IPS DF 4.7 (cell line): ENCODE measurements around the gene FCSK.

ENCODE experiments used
- DNase-seq: peaks from one replicate; pipeline ENCODE4 v3.0.0-alpha.2; 2013; ENCODE audit warnings: low spot score; ENCODE audit errors: extremely low read depth

Gene FCSK

DNA sequence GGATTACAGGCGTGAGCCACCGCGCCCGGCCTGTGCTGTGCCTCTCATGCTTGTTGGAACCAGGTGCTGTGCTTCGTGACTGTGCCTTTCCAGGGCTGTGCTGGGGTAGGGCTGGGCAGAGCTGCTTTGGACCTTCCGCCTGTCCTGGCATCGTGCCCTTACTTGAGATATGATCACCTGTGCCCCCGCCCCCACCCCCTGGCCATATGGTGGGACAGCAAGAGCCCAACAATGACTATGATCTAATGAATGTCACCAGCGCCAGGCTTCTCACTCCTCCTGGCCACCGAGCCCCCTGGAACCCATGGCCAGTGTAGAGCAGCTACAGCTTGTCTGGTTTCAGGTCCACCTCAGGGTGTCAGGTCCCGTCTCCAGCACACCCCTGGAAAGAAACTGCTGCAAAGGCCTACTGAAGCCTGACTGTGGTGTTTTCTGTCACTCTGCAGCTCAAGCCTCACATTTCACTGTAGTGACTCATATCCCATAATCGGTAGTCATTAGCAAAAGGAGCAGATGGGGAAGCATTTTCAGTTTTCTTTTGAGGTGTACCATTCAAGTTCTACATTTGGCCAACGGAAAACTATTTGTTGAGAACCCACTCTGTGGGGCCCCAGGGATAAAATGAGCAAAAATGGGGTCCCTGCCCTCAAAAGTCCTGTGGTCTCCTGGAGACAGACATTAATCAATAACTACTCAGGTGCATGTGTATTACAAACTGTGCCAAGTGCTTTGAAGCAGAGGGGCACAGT is 22.1 kb downstream of the FCSK start:
- no peak for DNase-seq

DNA sequence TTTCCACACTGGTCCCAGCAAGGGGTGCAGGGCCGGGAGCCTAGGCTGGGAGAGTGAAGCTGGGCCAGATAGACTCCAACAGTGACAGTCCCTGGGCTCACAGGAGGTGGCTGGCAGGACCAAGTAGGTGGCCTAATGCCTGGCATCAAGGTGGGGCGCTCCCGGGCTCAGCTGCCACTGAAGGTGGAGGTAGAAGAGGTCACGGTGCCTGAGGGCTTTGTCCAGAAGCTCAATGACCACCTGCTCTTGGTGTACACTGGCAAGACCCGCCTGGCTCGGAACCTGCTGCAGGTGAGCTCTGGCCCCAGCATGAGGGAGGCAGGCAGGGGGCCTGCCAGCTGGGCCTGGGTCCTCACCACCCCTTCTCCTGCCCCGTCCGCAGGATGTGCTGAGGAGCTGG is 23.8 kb downstream of the FCSK start:
- no peak for DNase-seq

DNA sequence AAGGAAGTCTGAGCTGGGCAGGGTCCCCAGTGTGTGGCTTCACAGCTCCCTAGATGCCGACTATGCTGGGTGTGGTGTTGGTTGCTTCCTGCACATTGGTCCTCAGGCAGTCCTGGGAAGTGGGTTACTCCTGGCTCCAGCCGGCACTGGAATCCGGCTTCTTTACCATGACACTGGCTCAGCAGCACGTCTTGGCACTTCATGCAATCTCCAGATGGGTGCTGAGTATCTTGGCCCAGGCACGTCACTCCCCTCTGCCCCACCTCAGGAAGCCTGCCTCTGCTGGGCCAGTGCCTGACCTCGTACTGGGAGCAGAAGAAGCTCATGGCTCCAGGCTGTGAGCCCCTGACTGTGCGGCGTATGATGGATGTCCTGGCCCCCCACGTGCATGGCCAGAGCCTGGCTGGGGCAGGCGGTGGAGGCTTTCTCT is 24.5 kb downstream of the FCSK start:
- no peak for DNase-seq

DNA sequence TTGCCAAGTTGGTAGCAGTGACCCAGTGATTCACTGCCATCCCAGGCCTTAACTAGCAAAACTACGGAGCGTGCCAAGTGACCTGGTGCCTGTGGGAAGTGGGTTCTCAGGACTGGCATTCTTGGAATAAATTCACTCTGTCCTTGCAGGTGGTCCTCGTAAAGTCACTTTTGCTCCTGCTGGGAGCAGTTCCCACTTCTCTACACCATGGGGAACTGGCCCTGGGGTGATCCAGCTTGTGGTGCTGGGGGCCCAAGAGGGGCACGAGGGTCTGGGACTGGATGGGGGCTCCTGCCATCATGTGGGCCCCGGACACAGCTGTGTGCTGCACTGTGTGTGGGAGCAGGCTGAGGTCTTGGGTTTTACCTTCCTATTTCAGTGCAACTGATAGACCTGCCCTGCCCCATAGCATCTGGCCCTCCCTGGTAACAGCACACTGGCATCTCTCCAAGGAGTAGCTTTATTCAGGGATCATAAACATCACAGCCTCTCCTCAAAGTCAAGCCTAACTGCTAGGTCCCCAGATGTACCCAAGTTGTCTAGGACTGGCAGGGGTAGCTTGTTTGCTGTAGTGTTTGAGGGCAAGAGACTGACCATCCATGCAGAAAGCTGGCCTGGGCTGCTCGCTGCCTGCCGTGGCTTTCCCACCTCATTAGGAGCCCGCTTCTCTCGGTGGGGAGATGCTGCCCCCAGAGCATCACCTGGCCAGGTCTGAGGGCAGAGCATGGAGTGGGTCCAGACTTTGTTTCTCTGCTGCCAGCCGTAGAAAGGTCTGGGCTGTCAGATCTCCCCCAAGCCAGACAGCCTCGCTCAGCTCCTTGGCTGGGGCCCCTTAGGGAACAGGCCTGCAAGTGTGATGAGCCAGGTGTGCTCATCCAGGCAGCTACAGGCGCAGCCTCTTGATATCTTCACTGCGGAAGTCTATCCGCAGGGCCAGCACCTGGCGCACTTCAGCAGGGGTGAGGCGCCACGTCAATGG is 26.0 kb downstream of the FCSK start:
- DNase-seq, result no peak

DNA sequence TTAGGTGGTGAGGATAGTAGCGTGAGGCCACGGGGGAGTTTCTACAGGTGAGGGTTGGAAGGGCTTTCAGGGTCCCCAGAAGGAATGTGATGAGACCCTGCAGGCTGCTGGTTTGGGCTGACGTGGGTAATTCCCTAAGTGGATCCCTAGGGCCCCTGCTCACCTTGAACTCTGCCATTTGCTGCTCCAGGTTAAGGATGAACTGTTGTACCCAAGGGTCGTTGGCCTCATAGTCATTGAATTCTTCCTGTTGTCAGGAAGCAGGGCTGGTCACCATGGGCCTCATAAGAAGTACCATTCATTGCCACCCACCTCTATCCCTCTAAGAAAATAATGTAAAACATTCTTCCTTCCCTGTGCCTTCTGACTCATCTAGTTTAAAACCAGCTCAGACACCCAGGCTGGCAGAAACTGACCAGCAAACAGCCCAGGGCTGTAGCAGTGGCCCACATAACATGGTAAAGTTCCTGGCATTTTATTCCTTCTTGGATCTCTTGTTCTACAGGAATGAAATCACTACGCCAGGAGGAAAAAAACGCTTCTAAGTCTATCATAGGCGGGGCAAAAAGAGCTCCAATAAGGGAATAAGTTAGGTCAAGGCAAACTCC is 27.6 kb downstream of the FCSK start:
- no peak for DNase-seq

DNA sequence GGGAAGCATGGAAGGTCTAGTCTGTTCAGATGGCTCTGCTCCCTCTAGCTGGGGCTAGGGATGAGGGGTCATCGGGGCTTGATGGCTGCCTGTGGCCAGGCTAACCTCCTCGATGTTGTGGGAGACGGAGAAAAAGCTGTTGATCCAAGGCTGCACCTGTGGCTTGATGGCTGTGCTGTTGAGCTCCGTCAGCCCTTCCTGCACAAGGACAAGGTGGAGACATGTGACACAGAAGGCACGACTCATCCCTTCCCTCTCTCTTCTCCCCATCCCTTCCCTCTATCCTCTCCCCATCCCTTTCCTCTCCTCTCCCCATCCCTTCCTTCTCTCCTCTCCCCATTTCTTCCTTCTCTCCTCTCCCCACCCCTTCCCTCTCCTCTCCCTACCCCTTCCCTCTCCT is 28.2 kb downstream of the FCSK start:
- DNase-seq, result no peak

DNA sequence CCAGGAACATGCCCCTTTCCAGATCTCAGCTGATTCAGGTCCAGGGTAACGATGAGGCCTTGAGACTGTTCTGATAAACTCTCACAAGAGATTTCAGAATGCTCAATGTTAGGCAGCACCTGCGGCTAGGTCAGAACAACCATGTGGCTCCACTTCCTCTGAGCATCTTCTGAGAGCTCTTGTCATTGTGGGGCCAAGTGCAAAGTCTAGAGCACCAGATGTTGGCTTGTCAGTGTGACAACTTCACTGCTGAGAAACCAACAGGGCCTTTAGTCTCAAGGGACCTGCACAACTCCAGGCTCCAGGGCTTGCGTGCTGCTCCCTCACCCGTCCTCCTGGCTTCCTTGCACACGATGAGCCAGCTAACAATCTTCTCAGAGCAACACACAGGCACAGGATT is 29.0 kb downstream of the FCSK start:
- DNase-seq, result no peak

DNA sequence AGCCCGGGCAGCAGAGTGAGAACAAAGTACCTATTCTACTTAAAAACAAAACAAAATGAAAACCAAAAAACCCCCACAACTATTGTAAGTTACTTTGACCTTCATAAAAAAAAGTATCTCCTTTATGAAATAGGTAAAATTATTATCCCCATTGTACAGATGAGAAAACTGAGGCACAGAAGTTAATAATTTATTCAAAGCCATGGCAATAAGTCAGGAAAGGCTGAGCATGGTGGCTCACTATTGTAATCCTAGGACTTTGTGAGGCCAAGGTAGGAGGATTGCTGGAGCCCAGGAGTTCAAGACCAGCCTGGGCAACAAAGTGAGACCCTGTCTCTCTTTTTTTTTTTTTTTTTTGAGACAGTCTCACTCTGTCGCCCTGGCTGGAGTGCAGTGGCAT is 30.5 kb downstream of the FCSK start:
- no peak for DNase-seq

DNA sequence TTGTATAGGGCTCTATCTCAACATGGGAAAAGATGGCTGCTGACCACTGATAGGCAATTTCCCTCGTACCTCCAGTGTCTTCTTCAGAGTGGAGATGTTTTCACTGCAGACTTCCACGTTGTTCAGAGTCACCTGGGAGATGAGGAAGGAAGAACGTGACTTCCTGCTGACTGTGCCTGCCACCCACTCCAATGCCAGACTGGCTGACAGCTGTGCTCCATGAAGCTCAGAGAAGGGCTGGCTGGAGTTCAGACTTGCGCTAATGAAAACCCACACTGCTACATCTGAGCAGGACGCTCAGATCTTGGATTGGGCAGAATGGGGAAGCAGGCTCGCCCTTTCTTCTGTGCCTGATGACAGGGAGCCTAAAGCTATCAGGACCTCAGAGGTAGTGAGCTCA is 35.9 kb downstream of the FCSK start:
- DNase-seq, result no peak

DNA sequence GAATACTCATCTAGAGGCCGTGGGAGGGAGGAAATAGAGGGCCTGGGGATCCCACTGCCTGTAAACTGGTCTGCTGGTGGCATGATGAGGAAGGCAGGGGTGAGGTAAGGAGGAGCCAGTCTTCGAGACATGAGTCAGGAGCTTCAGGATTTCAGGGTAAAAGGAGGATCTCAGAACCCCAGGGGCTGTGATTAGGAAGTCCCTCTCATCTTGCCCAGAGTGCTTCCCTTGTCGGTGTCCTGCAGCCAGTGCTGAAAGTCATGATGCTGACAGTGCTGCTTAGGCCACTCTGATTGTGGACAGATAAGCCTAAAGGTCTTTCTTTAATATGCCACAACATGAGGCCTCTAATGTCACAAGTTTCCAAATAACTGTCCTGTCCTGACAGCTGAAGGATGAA is 39.4 kb downstream of the FCSK start:
- no peak for DNase-seq

DNA sequence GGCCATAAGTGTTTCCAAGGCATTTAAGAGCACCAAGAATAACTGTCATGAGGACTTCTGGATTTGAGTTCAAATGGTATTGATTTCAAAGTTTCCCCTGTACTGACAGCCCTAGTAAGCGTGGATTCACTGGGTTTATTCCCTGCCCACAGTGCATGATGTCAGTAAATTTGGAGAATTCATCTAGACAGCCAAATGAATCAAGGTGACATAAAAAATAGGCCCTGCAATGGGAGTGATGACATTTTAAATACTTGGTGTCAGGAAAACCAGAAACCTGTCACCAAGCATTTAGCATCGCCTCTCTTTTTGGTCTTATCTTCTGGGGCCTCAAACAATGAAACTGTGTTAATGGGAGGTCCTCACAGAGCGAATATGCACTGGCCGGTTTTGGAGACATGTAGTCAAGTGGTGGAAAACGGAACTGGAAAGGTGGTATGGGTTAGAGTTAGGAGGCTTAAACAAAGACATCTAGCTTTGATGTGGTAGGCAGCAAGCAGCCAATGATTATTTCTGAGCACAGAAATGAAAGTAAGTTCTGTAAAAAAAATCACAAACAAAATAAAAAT is 39.9 kb downstream of the FCSK start:
- no peak for DNase-seq

DNA sequence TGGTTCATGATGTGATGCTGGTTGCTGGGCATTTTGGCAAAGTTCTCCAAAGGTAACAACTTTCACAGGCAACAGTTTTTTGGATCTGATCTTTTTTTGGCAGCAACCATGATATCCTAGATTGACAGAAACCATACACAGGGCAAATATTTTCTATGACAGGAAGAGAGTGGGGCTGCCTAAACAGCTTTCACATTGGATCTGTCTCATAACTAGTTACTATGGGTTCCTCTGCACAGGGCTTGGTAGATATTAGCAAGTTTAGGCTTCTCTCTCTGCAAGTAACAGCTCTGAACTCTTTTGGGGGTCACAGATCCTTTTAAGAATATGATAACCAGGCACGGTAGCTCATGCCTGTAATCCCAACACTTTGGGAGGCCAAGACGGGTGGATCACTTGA is 40.4 kb downstream of the FCSK start:
- no peak for DNase-seq

DNA sequence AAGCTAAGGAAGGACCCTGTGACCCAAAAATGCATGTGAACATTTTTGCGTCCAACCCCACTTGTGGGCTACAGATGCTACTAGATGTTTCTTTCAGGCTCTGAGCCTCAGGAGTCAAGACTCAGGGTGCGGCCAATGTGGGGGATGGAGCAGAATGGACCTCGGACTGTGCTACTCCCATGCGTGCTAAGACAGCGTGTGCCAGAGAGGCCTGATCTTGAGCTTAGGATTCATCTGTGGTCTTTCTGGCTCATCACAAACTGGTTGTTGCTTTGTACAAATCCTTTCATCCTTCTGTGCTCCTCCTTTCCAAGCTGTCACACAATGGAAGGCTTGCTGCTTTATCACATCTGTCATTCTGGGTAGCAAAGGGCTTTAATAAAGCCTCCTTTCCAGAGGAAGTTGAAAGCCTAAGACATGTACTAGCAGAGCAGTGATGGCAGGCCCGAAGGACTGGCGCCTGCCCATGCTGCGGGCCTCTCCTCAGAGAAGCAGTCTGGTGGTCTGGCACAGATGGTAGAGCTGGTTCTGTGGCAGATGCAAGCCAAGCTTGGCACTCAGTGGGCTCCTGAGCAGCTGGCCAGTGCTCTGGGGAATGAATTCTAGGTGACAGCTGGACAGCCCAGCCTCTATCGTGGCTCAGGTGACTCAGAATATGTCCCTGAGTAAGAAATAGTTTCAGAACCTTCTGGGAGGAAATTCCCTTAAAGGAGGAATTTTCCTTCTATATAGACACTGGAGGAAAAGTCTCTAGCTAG is 41.2 kb downstream of the FCSK start:
- no peak for DNase-seq

DNA sequence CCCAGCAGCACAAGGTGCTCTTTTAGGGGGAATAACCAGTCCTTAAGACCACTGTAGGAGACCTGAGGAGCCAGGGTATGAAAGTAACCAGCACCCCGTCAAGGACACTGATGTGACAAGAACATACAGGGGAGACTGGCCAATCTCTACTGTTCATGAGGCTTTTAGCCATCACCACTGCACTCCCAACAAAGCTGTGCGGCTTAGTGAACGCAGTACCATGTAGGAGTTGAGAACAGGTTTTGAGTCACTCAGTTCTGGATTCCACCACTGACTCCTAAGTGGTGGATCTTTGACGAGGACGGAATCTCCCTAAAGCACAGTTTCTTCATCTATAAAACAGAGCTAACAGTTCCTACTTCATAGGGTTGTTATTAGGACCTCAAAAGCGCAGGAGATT is 42.1 kb downstream of the FCSK start:
- no peak for DNase-seq

DNA sequence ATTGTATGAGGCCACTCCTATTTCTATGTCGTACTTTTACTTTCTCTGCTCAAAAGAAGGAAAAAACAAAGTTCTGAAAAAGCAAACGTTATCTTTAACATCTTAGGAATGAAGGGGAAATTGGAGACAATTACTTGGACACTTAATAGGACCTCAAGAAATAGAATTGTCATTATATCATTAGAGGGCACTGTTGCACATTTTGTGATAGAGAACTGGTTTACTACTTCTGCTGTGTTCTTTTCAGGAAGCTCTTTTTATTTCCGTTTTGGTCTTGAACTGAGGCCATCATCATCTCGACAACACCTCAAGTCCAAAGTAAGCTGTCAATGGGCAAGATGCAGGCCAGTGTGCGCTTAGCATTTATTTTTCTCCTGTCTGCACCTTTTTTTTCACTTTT is 54.4 kb downstream of the FCSK start:
- no peak for DNase-seq

DNA sequence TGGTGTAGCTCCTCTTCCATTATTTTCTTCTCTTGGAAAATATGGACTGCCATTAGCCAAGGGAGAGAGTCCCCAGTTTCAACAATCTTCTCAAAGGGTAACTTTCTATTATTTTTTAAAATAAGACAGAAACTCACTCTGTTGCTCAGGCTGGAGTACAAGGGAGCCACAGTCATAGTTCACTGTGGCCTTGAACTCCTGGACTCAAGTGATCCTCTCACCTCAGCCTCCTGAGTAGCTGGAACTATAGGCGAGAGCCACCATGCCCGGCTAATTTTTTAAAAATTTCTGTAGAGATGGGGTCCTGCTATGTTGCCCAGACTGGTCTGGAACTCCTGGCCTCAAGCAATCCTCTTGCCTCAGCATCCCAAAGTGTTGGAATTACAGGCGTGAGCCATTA is 55.8 kb downstream of the FCSK start:
- no peak for DNase-seq

DNA sequence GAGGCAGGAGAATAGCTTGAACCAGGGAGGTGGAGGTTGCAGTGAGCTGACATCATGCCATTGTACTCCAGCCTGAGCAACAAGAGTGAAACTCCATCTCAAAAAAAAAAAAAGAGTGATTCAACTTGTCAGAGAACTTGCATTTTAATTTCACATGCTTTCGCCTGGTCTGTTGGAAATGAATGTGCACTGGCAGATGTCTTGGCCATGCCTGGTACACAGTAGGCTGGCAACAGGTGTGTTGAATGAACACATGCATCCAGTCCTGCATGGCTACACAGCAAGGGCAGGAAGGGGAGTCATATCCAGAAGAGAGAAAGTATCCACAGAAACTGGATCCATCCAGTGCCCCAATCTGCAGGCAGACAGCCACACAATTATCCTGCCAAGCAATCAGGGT is 57.4 kb downstream of the FCSK start:
- no peak for DNase-seq

DNA sequence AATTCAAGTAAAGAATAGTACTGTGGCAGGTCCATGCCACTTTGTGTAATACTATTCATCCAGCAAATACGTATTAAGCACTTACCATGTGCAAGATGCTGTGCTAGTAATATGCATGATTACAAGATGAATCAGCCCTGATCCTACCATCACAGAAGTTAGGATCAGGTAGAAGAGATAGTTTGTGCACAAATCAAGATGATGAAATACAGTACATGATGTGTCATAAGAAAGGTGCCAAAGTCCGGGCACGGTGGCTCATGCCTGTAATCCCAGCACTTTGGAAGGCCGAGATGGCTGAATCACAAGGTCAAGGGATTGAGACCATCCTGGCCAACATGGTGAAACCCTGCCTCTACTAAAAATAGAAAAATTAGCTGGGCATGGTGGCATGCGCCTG is 58.1 kb downstream of the FCSK start:
- DNase-seq, result no peak

DNA sequence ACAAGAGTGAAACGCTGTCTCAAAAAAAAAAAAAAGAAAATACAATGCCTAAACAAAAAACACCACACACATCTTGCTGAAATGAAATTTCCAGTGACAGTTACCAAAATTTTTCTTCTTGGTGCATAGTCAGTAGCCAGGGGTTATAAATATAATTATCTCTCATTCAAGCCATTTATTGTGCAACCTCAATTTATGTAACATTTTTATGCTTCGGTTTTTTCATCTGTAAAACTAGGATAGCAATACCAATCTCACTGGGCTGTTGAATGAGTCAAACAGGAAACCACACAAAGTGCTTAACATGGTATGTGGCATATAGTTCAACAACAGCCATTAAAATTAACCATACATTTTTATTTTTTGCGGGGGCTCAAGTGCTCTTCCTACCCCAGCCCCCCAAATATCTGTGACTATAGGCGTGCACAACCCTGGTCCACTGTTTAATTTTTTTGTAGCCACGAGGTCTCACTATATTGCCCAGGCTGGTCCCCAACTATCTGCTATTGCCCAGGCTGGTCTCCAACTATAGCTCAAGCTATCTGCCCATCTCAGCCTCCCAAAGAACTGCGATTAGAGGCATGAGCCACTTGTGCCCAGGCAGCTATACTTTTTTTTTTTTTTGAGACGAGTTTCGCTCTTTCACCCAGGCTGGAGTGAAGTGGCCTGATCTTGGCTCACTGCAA is 66.4 kb downstream of the FCSK start:
- no peak for DNase-seq

DNA sequence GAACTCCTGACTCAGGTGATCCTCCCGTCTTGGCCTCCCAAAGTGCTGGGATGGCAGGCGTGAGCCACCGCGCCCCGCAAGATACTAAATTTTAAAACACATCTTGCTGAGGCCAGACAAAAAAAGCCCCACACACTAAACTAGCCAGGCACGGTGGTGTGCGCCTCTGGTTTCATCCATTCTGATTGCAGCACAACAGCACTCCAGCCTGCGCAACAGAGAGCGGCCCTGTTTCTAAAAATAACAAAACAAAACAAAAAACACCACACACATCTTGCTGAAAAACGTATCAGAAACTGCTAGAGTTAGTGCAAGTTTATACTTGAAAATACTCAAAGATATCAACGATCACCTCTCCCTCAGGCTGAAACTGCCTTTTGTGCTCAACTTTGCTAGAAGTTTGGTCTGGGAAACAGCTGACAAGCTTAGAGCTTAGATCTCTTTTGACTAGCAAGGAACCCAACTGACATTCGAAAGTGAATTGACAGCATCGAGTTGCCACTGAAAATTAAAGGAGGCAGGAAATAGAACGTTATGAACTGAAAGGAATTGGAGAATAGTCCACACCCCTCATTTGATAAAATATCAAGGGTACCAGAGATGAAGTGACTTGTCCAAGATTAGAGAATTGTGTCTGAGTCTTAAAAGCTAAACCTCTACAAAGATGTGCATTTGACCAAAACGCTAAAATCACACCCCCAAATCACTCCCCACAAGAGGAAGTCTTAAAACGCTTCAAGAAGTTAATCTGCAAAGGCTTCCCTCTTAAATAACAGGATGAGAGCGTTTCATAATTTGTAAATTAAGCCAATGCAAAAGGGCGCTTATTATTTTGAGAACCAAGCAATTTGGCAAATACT is 68.1 kb downstream of the FCSK start:
- no peak for DNase-seq
